SIG-M5 (cell line): ENCODE data around the gene RNF175.

ENCODE experiments used
- DNase-seq: peaks from one replicate; lab custom pipeline; 2025; lab: John Stamatoyannopoulos, UW

The RNF175 gene

DNA sequence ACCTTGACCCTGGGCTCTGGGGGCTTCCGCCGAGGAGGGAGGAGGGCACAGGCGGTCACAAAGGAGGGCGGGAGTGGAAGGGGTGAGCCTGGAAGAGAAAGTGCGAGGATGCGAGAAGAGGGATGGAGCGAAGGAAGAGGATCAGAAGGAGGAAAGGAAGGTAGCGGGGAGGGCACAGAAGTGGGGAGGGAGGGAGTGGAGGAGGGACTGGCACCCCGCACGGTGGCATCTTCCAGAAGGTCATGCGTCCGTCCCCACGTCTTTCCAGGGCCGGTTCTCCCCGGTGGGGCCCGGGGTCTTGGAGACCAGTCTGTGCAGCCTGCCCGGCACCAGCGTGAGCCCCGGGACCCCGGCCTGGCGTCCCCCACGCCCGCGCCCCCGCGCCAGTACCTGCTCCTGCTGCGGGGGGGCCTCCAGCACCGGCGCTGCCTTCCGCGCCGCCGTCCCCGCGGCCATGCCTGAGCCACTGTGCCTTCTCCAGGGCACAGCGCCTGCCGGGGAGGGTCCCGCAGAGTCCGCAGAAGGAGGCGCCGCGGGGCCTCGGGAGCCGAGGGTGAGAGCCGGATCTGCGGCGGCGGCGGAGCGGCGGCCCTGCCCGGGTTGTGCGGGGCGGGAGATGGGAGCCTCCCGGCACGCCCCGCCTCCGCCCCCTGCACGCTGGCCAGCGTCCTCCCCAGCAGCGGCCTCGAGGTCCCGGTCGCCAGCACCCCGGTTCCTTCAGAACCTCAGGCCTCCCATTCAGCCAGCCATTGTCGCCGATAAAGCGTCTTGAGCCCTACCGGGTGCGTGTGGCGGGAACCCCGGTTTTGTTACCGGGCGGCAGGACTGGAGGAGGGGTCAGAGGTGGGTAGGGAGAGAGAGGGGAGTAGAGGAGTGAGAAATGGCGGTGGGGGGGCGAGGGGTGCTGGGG, at the start of gene RNF175:
TSS of gene RNF175 (minus strand) at position 618 of the 910 bp plus-strand sequence. CDS start at position 456, 162 bp downstream.
- no peak for DNase-seq

DNA sequence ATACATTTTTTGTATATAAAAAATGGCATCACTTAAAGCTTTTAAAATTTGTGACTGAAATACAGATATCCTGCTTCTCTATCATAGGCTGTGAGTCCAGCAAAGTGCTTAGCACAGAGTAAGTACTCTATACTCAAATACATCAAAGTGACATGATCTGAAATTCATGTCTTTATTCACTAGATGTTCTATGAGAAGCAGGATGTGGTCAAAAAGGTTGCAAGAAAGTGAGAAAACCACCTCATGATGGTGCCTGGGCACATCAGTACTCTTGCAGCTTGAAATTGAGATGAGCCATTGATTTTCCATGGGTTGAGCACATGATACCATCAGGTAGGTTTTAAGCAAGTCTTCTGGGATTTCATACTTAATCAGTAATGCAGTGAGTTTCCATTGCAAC, 49.5 kb upstream of the RNF175 start:
- DNase-seq = no peak

- DNase-seq = no peak
Measured at GRCh38 chr4:153808175-153808574, 48.4 kb upstream of the RNF175 start.

DNA sequence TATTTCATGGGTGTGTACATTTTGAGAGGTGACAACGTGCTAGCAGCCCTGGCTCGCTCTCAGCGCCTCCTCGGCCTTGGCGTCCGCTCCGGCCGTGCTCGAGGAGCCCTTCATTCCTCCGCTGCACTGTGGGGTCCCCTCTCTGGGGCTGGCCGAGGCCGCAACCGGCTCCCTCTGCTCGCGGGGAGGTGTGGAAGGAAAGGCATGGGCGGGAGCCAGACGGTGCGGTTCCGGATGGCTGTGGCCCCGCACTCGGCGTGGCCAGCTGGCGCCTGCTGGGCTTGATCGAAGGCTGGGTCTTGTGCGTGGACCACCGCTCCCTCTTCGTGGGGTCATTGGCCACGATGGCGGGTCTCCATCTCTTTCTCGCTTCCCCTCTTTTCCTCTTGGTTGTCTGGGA, 46.2 kb upstream of the RNF175 start:
- no peak for DNase-seq

DNA sequence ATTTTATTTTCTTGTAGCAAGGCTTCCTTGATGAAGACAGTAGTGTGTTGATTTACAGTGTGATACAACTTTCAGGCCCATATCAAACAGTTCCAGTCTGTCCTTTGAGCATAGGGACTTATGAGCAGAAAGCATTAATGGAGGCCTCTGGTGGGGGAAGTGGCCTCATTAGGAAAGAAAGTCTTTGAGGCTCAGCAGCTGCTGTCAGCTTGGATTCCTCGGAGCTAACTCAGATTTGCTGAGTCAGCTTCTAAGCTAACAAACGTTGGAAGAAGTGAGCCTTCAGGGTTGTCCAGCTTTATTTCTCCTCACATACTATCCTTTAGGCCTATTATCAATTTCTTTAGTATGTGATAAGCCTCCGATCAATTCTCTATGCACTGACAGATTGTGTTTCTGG, 44.9 kb upstream of the RNF175 start:
- DNase-seq = no peak

- no peak for DNase-seq
Measured at GRCh38 chr4:153799694-153800074, 39.9 kb upstream of the RNF175 start.

- no peak for DNase-seq
Measured at GRCh38 chr4:153798901-153799693, 39.3 kb upstream of the RNF175 start.

- DNase-seq = no peak
Measured at GRCh38 chr4:153798420-153798819, 38.6 kb upstream of the RNF175 start.

GRCh38 chr4:153794006-153794405, 34.2 kb upstream of the RNF175 start:
- DNase-seq = no peak

- DNase-seq = no peak
Measured at GRCh38 chr4:153792618-153793247, 32.9 kb upstream of the RNF175 start.

GRCh38 chr4:153791746-153792617, 32.2 kb upstream of the RNF175 start:
- no peak for DNase-seq

- no peak for DNase-seq
Measured at GRCh38 chr4:153790962-153791551, 31.2 kb upstream of the RNF175 start.

- DNase-seq = no peak
Measured at GRCh38 chr4:153790500-153790865, 30.7 kb upstream of the RNF175 start.

DNA sequence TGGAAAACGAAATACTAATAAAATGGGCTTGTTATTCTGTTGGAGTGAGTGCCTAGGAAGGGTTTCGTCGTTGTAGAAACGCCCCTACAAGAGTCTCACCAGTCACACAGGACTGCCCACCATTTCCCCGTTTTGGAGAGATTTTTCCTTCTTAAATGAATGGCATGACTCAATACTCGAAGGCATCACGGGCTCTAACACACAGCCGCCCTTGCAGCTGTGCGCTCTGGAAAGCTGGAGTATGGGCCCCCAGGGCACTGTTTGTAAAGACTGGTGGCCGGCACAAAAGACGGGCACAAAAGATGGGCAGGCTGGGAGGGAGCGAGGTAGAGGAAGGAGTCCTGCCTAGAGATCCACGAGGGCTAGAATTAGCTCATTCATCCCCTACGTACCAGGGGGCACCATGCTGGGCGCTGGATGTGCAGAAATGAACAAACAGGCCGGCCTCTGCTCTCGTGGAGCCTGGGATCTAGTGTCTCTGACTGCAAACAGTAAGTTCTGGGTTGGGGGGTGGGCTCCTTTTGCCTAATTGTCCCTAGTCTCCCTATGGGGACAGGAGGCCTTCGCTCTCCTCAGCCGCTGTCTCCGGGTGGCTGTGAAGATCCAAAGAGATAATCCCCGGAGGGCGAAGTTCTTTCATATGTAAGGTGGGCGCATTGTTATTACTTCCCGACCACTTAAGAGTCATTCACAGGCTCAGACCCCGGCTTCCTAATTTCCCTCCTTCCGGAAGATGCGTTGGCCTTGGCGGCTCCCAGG, 30.1 kb upstream of the RNF175 start:
- DNase-seq = no peak

DNA sequence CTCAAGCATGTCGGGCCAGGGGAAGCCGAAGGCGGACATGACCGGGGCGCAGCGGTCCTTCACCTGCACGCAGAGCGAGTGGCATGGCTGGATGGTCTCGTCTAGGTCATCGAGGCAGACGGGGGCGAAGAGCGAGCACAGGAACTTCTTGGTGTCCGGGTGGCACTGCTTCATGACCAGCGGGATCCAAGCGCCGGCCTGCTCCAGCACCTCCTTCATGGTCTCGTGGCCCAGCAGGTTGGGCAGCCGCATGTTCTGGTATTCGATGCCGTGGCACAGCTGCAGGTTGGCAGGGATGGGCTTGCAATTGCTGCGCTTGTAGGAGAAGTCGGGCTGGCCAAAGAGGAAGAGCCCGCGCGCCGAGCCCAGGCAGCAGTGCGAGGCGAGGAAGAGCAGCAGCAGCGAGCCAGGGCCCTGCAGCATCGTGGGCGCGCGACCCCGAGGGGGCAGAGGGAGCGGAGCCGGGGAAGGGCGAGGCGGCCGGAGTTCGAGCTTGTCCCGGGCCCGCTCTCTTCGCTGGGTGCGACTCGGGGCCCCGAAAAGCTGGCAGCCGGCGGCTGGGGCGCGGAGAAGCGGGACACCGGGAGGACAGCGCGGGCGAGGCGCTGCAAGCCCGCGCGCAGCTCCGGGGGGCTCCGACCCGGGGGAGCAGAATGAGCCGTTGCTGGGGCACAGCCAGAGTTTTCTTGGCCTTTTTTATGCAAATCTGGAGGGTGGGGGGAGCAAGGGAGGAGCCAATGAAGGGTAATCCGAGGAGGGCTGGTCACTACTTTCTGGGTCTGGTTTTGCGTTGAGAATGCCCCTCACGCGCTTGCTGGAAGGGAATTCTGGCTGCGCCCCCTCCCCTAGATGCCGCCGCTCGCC, 28.8 kb upstream of the RNF175 start, which contains the start of gene SFRP2:
TSS of gene SFRP2 (minus strand) at position 671 of the 864 bp plus-strand sequence. CDS start at position 423, 248 bp downstream.
- no peak for DNase-seq

GRCh38 chr4:153788051-153788412, 28.2 kb upstream of the RNF175 start:
- DNase-seq = no peak

- no peak for DNase-seq
Measured at GRCh38 chr4:153787575-153787974, 27.8 kb upstream of the RNF175 start.

GRCh38 chr4:153787061-153787560, 27.3 kb upstream of the RNF175 start:
- no peak for DNase-seq
